ENCODE data around the gene TRABD.

GRCh38 chr22:50189849-50190181 lies 4.1 kb downstream of the TRABD start:
- no peak for TF ChIP-seq POLR2AphosphoS5 (IDR thresholded peaks at IDR 0.05; ENCODE audit: low read depth, low read length)
- TF ChIP-seq SIN3A (IDR thresholded peaks at IDR 0.05; ENCODE audit: borderline replicate concordance, insufficient read depth, low read length): no peak
